Left ventricle myocardium inferior (tissue), 1 donor: ENCODE measurements around the gene UBAC1. TPM values are rescaled to one million over a fixed set of nuclear protein-coding genes. Genes with fewer than 3 reads are reported as not detected.
A peak's percentile ranks its signal among the peaks of the same experiment; 100 is the strongest.

ENCODE experiments used
- DNase-seq: peaks from one replicate; pipeline ENCODE4 v3.0.0-alpha.2; 2020
- H3K27ac ChIP-seq: fragments of 200-600 bp; replicated peaks from 2 replicates; pipeline ENCODE4 v1.8.0; 2021
- H3K27me3 ChIP-seq: fragments of 200-600 bp; 2 replicates; pipeline ENCODE4 v1.8.0; 2021; ENCODE audit warnings: low read depth
- H3K36me3 ChIP-seq: fragments of 200-600 bp; 2 replicates; pipeline ENCODE4 v1.8.0; 2021
- H3K4me1 ChIP-seq: fragments of 200-600 bp; 2 replicates; pipeline ENCODE4 v1.8.0; 2021
- H3K4me3 ChIP-seq: fragments of 200-600 bp; 2 replicates; pipeline ENCODE4 v1.8.0; 2021; ENCODE audit warnings: mild to moderate bottlenecking, moderate library complexity
- H3K9me3 ChIP-seq: fragments of 200-600 bp; replicated peaks from 2 replicates; pipeline ENCODE4 v1.8.0; 2021
- CTCF ChIP-seq: fragments of 200-600 bp; IDR thresholded peaks from 2 replicates; pipeline ENCODE4 v1.8.0; 2021; ENCODE audit warnings: antibody characterized with exemption, mild to moderate bottlenecking, borderline replicate concordance
- intact Hi-C: fragments of 100-400 bp; cut with micrococcal nuclease; formaldehyde crosslinking; loops from one replicate; pipeline ENCODE4 v1.11.0; 2022
- total RNA-seq: library from RNA; stranded (reverse); fragmentation: NEBNext Ultra II Directional; extraction: Animal tissue kit (Norgen Biotek cat#: 25700); gene quantifications from one replicate; pipeline ENCODE4 v1.2.1, GENCODE V29; 2021
- donor health status: DM: no; HTN: yes; CAD: no; lungs with severe emphysema.

Gene UBAC1
- total RNA-seq, 1 donor from 2014 or later, result 108 TPM

- Histone ChIP-seq H3K36me3 (peaks cover 3% of the 10 kb centered on the region), H3K4me1 (peaks cover 75% of the 10 kb centered on the region), H3K27ac (peak overlapping the region; percentile 56), H3K27me3 (no peaks in the 10 kb centered on the region), H3K9me3 (no peaks in the 10 kb centered on the region), H3K4me3 (peak overlapping the region; percentile 37)
- TF ChIP-seq CTCF, result no peak
- no peak for DNase-seq
- intact Hi-C loops, result no loop called here
Measured at GRCh38 chr9:135886147-135886981, 74.8 kb downstream of the UBAC1 start.

- H3K27ac ChIP-seq, result no peak overlapping the region
- peaks cover 64% of the 10 kb centered on the region for H3K4me1 ChIP-seq
- no peak for DNase-seq
- no peaks in the 10 kb centered on the region for H3K27me3 ChIP-seq
- H3K4me3 ChIP-seq, result no peak overlapping the region
- peaks cover 3% of the 10 kb centered on the region for H3K36me3 ChIP-seq
- intact Hi-C loops, result no loop called here
- TF ChIP-seq CTCF, result no peak
- H3K9me3 ChIP-seq, result no peaks in the 10 kb centered on the region
Measured at GRCh38 chr9:135885100-135885853, 75.9 kb downstream of the UBAC1 start.

- Histone ChIP-seq H3K27me3 (no peaks in the 10 kb centered on the region), H3K4me3 (no peak overlapping the region), H3K36me3 (peaks cover 3% of the 10 kb centered on the region), H3K4me1 (peaks cover 63% of the 10 kb centered on the region), H3K27ac (no peak overlapping the region), H3K9me3 (no peaks in the 10 kb centered on the region)
- intact Hi-C loops, result no loop called here
- DNase-seq, result no peak
- no peak for TF ChIP-seq CTCF
Measured at GRCh38 chr9:135884328-135885035, 76.7 kb downstream of the UBAC1 start.

- Histone ChIP-seq H3K9me3 (no peaks in the 10 kb centered on the region), H3K36me3 (peaks cover 3% of the 10 kb centered on the region), H3K4me1 (peaks cover 63% of the 10 kb centered on the region), H3K27ac (no peak overlapping the region), H3K4me3 (no peak overlapping the region), H3K27me3 (no peaks in the 10 kb centered on the region)
- DNase-seq, result no peak
- intact Hi-C loops, result no loop called here
- no peak for TF ChIP-seq CTCF
Measured at GRCh38 chr9:135883410-135884089, 77.6 kb downstream of the UBAC1 start.

Other genes with a start within 250 kb of the UBAC1 start
- gene CAMSAP1, start 53.8 kb downstream of the UBAC1 start, total RNA-seq, result 20.0 TPM
- gene NACC2, start 133.9 kb upstream of the UBAC1 start, total RNA-seq, result 29.5 TPM
- 15.1 TPM for gene TMEM250, start 157.5 kb upstream of the UBAC1 start, total RNA-seq
- not detected for gene LHX3, start 243.8 kb upstream of the UBAC1 start, total RNA-seq